Stimulated activated CD8-positive, alpha-beta memory T cell treated with anti-CD3 and anti-CD28 coated beads, Interleukin-7, amount 100 ng/mL, for 1 hour (primary cell): ENCODE data around the gene CSN3.
"Not testable (repeated sequence)": the region's sequence is repeated elsewhere in the genome, so short reads cannot be mapped to it uniquely, and the experiment has no call there.

Experiments used
- DNase-seq, 2 donors: peaks; one replicate each; pipeline ENCODE4 v3.0.0-alpha.2; 2020; ENCODE audit warnings: low read depth in 2 of 2

Gene CSN3

GRCh38 chr4:70242297-70242696 lies at the start of gene CSN3:
Gene CSN3, plus strand, starts transcription at chr4:70242597. Its CDS starts 2,223 bp downstream, at chr4:70244820.
- not testable (repeated sequence) for DNase-seq

- DNase-seq = no peak
Observed at GRCh38 chr4:70192895-70193294, 49.5 kb upstream of the CSN3 start.

GRCh38 chr4:70195425-70195824 lies 47.0 kb upstream of the CSN3 start, which contains the start of gene ODAM:
Gene ODAM, plus strand, starts transcription at chr4:70195725. Its CDS starts 819 bp downstream, at chr4:70196544.
- DNase-seq = no peak

- DNase-seq = no peak
Observed at GRCh38 chr4:70196857-70197256, 45.5 kb upstream of the CSN3 start.

GRCh38 chr4:70197842-70198241 lies 44.6 kb upstream of the CSN3 start:
- no peak for DNase-seq

- DNase-seq = no peak
Observed at GRCh38 chr4:70203601-70204000, 38.8 kb upstream of the CSN3 start.

- not testable (repeated sequence) for DNase-seq
Observed at GRCh38 chr4:70212752-70213151, 29.6 kb upstream of the CSN3 start.

- DNase-seq = not testable (repeated sequence)
Observed at GRCh38 chr4:70216109-70216508, 26.3 kb upstream of the CSN3 start.

GRCh38 chr4:70216550-70216949 lies 25.8 kb upstream of the CSN3 start:
- not testable (repeated sequence) for DNase-seq

- DNase-seq = not testable (repeated sequence)
Observed at GRCh38 chr4:70221389-70221788, 21.0 kb upstream of the CSN3 start.

GRCh38 chr4:70221818-70222217 lies 20.6 kb upstream of the CSN3 start:
- DNase-seq = not testable (repeated sequence)

GRCh38 chr4:70225824-70226223 lies 16.6 kb upstream of the CSN3 start, which contains the start of gene FDCSP:
Gene FDCSP, plus strand, starts transcription at chr4:70226124. Its CDS starts 5,071 bp downstream, at chr4:70231195.
- DNase-seq = no peak

GRCh38 chr4:70236125-70236524 lies 6.3 kb upstream of the CSN3 start:
- no peak for DNase-seq

GRCh38 chr4:70239131-70239883 lies 3.1 kb upstream of the CSN3 start:
- no peak for DNase-seq

- no peak for DNase-seq
Observed at GRCh38 chr4:70239884-70240591, 2.4 kb upstream of the CSN3 start.

GRCh38 chr4:70243091-70243490 lies 694 bp downstream of the CSN3 start:
- no peak for DNase-seq

GRCh38 chr4:70251250-70251944 lies 9.0 kb downstream of the CSN3 start:
- no peak for DNase-seq

GRCh38 chr4:70251945-70252277 lies 9.5 kb downstream of the CSN3 start:
- DNase-seq = no peak

- no peak for DNase-seq
Observed at GRCh38 chr4:70269674-70270073, 27.3 kb downstream of the CSN3 start.

GRCh38 chr4:70277121-70277520 lies 34.7 kb downstream of the CSN3 start:
- DNase-seq = no peak

- no peak for DNase-seq
Observed at GRCh38 chr4:70280567-70280966, 38.2 kb downstream of the CSN3 start.

GRCh38 chr4:70288651-70289050 lies 46.3 kb downstream of the CSN3 start:
- DNase-seq = no peak
